DMS 273 (cell line): Measurements from ENCODE around the gene SPACA4.

Experiments
- DNase-seq: peaks from one replicate; lab custom pipeline; 2025; ENCODE audit not compliant: unreplicated experiment; lab: John Stamatoyannopoulos, UW

SPACA4 gene

GRCh38 chr19:48633148-48634035 is 26.9 kb downstream of the SPACA4 start:
- DNase-seq: peak; percentile 36

- DNase-seq: no peak
Measured at GRCh38 chr19:48634036-48634342, 27.4 kb downstream of the SPACA4 start.

- DNase-seq: peak; percentile 99
Measured at GRCh38 chr19:48634424-48635262, 28.1 kb downstream of the SPACA4 start.

GRCh38 chr19:48635263-48635965 is 28.9 kb downstream of the SPACA4 start:
- peak; percentile 88 for DNase-seq

- DNase-seq: peak; percentile 71
Measured at GRCh38 chr19:48635966-48636858, 29.7 kb downstream of the SPACA4 start.

- DNase-seq: peak; percentile 89
Measured at GRCh38 chr19:48636859-48637448, 30.4 kb downstream of the SPACA4 start, which contains the start of gene DBP. DBP (minus strand) TSS chr19:48637379; CDS start chr19:48636994, 385 bp downstream.

- DNase-seq: peak; percentile 100
Measured at GRCh38 chr19:48637449-48637947, 31.0 kb downstream of the SPACA4 start.

GRCh38 chr19:48637948-48638830 is 31.6 kb downstream of the SPACA4 start:
- peak; percentile 97 for DNase-seq

- peak; percentile 34 for DNase-seq
Measured at GRCh38 chr19:48638831-48639381, 32.4 kb downstream of the SPACA4 start.

- no peak for DNase-seq
Measured at GRCh38 chr19:48639483-48640375, 33.2 kb downstream of the SPACA4 start.

GRCh38 chr19:48641850-48642249 is 35.3 kb downstream of the SPACA4 start:
- DNase-seq: no peak

- DNase-seq: no peak
Measured at GRCh38 chr19:48642862-48643261, 36.3 kb downstream of the SPACA4 start.

GRCh38 chr19:48644355-48644754 is 37.8 kb downstream of the SPACA4 start:
- DNase-seq: no peak

GRCh38 chr19:48644839-48645619 is 38.5 kb downstream of the SPACA4 start:
- DNase-seq: peak; percentile 91

- DNase-seq: peak; percentile 88
Measured at GRCh38 chr19:48645620-48646000, 39.1 kb downstream of the SPACA4 start.

GRCh38 chr19:48646001-48646721 is 39.6 kb downstream of the SPACA4 start, which contains the start of gene CA11:
CA11 (minus strand) TSS chr19:48646187; CDS start chr19:48645632, 555 bp downstream.
- peak; percentile 98 for DNase-seq
